HepG2 (cell line): ENCODE data around the gene TAF6L. TPM values are rescaled to one million over a fixed set of nuclear protein-coding genes. Genes with fewer than 3 reads are reported as not detected.

Experiments used
- BHLHE40 ChIP-seq: IDR thresholded peaks from 2 replicates; pipeline ENCODE4 v1.6.1; 2011; ENCODE audit warnings: low read length, improper control_type of control experiment
- HMG20A ChIP-seq: IDR thresholded peaks from 2 replicates; pipeline ENCODE4 v1.6.1; 2016; ENCODE audit warnings: borderline replicate concordance
- IKZF1 ChIP-seq: fragments of 450-650 bp; IDR thresholded peaks from 2 replicates; pipeline ENCODE4 v1.7.1; 2016
- KMT2B ChIP-seq: IDR thresholded peaks from 2 replicates; pipeline ENCODE4 v1.6.1; 2016; ENCODE audit warnings: missing genetic modification reagents, missing compliant biosample characterization
- SKIL ChIP-seq: sonication (generic); formaldehyde crosslinking; IDR thresholded peaks from 2 replicates; pipeline ENCODE4 v1.8.0; 2022; ENCODE audit warnings: missing genetic modification reagents, mild to moderate bottlenecking, moderate library complexity, borderline replicate concordance
- TARDBP ChIP-seq: sonication (generic); formaldehyde crosslinking; IDR thresholded peaks from 2 replicates; pipeline ENCODE4 v1.8.0; 2022; ENCODE audit warnings: mild to moderate bottlenecking, missing genetic modification reagents
- ZNF160 ChIP-seq: sonication (generic); formaldehyde crosslinking; IDR thresholded peaks from 2 replicates; pipeline ENCODE4 v1.8.0; 2022; ENCODE audit warnings: mild to moderate bottlenecking, inconsistent platforms, missing genetic modification reagents
- ZNF282 ChIP-seq: fragments of 450-650 bp; IDR thresholded peaks from 2 replicates; pipeline ENCODE4 v1.6.1; 2018; ENCODE audit not compliant: partially characterized antibody
- ZNF691 ChIP-seq: sonication (generic); formaldehyde crosslinking; IDR thresholded peaks from 2 replicates; pipeline ENCODE4 v1.4.0; 2020; ENCODE audit warnings: missing genetic modification reagents, low read depth, mild to moderate bottlenecking, borderline replicate concordance
- ZNF709 ChIP-seq: sonication (generic); formaldehyde crosslinking; IDR thresholded peaks from 2 replicates; pipeline ENCODE4 v1.5.0; 2020; ENCODE audit warnings: mild to moderate bottlenecking, missing genetic modification reagents
- polyA plus RNA-seq, 8 experiments: library from polyadenylated mRNA; depleted of rRNA in 3 of 8; stranded (reverse) in 7 of 8; unstranded in 1 of 8; fragments of >200 nt; fragmentation: Illumina TruSeq in 4 of 8; extraction: Trizol in 4 of 8; gene quantifications; 2 replicates each; pipeline versions ENCODE4 v1.2.1 to v1.2.3, GENCODE V29; 2011 to 2016; ENCODE audit warnings: low read depth in 4 of 8, missing spikeins in 1 of 8, mixed read lengths in 1 of 8; ENCODE audit not compliant: insufficient read depth in 1 of 8
- total RNA-seq, 5 experiments: library from RNA; depleted of rRNA; stranded (reverse); fragments of >200 nt; fragmentation: Illumina TruSeq; extraction: Trizol; gene quantifications; 2 replicates each; pipeline ENCODE4 v1.2.3, GENCODE V29; 2016; ENCODE audit warnings: low read depth in 1 of 5
- TF ChIP-seq, protein P1 (sequence below): sonication (generic); formaldehyde crosslinking; IDR thresholded peaks from 2 replicates; pipeline ENCODE4 v1.5.1; 2020; ENCODE audit warnings: mild to moderate bottlenecking, missing genetic modification reagents, moderate library complexity
- TF ChIP-seq, protein P2 (sequence below): sonication (generic); formaldehyde crosslinking; IDR thresholded peaks from 2 replicates; pipeline ENCODE4 v1.4.0; 2020; ENCODE audit warnings: mild to moderate bottlenecking, missing genetic modification reagents
- TF ChIP-seq, protein P3 (sequence below): fragments of 450-650 bp; IDR thresholded peaks from 2 replicates; pipeline ENCODE4 v1.6.1; 2017
- TF ChIP-seq, protein P4 (sequence below): sonication (generic); formaldehyde crosslinking; conservative IDR thresholded peaks from 2 replicates; pipeline ENCODE4 v1.4.0; 2020; ENCODE audit warnings: missing genetic modification reagents
- TF ChIP-seq, protein P5 (sequence below): sonication (generic); formaldehyde crosslinking; IDR thresholded peaks from 2 replicates; pipeline ENCODE4 v1.8.0; 2022; ENCODE audit warnings: missing genetic modification reagents, mild to moderate bottlenecking, borderline replicate concordance

Gene TAF6L
- total and polyA plus RNA-seq, 2 of the 13 experiments (the other 11 are each of a cell fraction or from before 2014, with no cell fraction given) = 12.6 to 19.4 TPM

GRCh38 chr11:62831520-62832335 lies 60.5 kb downstream of the TAF6L start, which contains the start of gene STX5 (continued):
- TF ChIP-seq, protein P1, sequence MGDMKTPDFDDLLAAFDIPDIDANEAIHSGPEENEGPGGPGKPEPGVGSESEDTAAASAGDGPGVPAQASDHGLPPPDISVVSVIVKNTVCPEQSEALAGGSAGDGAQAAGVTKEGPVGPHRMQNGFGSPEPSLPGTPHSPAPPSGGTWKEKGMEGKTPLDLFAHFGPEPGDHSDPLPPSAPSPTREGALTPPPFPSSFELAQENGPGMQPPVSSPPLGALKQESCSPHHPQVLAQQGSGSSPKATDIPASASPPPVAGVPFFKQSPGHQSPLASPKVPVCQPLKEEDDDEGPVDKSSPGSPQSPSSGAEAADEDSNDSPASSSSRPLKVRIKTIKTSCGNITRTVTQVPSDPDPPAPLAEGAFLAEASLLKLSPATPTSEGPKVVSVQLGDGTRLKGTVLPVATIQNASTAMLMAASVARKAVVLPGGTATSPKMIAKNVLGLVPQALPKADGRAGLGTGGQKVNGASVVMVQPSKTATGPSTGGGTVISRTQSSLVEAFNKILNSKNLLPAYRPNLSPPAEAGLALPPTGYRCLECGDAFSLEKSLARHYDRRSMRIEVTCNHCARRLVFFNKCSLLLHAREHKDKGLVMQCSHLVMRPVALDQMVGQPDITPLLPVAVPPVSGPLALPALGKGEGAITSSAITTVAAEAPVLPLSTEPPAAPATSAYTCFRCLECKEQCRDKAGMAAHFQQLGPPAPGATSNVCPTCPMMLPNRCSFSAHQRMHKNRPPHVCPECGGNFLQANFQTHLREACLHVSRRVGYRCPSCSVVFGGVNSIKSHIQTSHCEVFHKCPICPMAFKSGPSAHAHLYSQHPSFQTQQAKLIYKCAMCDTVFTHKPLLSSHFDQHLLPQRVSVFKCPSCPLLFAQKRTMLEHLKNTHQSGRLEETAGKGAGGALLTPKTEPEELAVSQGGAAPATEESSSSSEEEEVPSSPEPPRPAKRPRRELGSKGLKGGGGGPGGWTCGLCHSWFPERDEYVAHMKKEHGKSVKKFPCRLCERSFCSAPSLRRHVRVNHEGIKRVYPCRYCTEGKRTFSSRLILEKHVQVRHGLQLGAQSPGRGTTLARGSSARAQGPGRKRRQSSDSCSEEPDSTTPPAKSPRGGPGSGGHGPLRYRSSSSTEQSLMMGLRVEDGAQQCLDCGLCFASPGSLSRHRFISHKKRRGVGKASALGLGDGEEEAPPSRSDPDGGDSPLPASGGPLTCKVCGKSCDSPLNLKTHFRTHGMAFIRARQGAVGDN (CRISPR knock-in tag) = peak; percentile 60
- peak; percentile 69; the same call in 1 of the 2 replicates for TF ChIP-seq ZNF709 (CRISPR knock-in tag)
- no peak for TF ChIP-seq IKZF1
- TF ChIP-seq, protein P2, sequence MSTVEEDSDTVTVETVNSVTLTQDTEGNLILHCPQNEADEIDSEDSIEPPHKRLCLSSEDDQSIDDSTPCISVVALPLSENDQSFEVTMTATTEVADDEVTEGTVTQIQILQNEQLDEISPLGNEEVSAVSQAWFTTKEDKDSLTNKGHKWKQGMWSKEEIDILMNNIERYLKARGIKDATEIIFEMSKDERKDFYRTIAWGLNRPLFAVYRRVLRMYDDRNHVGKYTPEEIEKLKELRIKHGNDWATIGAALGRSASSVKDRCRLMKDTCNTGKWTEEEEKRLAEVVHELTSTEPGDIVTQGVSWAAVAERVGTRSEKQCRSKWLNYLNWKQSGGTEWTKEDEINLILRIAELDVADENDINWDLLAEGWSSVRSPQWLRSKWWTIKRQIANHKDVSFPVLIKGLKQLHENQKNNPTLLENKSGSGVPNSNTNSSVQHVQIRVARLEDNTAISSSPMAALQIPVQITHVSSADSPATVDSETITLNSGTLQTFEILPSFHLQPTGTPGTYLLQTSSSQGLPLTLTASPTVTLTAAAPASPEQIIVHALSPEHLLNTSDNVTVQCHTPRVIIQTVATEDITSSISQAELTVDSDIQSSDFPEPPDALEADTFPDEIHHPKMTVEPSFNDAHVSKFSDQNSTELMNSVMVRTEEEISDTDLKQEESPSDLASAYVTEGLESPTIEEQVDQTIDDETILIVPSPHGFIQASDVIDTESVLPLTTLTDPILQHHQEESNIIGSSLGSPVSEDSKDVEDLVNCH (CRISPR knock-in tag) = 0 out of 2 replicates have a peak, but pooled peaks have one; percentile 50
- no peak for TF ChIP-seq ZNF282
- no peak for TF ChIP-seq ZNF691 (CRISPR knock-in tag)
- TF ChIP-seq HMG20A (CRISPR knock-in tag) = no peak
- peak; percentile 53 for TF ChIP-seq KMT2B (CRISPR knock-in tag)
- TF ChIP-seq SKIL (CRISPR knock-in tag) = no peak
- TF ChIP-seq, protein P3, sequence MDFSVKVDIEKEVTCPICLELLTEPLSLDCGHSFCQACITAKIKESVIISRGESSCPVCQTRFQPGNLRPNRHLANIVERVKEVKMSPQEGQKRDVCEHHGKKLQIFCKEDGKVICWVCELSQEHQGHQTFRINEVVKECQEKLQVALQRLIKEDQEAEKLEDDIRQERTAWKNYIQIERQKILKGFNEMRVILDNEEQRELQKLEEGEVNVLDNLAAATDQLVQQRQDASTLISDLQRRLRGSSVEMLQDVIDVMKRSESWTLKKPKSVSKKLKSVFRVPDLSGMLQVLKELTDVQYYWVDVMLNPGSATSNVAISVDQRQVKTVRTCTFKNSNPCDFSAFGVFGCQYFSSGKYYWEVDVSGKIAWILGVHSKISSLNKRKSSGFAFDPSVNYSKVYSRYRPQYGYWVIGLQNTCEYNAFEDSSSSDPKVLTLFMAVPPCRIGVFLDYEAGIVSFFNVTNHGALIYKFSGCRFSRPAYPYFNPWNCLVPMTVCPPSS = no peak
- TF ChIP-seq ZNF160 (CRISPR knock-in tag) = no peak
- TF ChIP-seq, protein P4, sequence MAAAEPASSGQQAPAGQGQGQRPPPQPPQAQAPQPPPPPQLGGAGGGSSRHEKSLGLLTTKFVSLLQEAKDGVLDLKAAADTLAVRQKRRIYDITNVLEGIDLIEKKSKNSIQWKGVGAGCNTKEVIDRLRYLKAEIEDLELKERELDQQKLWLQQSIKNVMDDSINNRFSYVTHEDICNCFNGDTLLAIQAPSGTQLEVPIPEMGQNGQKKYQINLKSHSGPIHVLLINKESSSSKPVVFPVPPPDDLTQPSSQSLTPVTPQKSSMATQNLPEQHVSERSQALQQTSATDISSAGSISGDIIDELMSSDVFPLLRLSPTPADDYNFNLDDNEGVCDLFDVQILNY (CRISPR knock-in tag) = no peak
- TF ChIP-seq TARDBP (CRISPR knock-in tag) = no peak; the same call in 1 of the 2 replicates
- TF ChIP-seq, protein P5, sequence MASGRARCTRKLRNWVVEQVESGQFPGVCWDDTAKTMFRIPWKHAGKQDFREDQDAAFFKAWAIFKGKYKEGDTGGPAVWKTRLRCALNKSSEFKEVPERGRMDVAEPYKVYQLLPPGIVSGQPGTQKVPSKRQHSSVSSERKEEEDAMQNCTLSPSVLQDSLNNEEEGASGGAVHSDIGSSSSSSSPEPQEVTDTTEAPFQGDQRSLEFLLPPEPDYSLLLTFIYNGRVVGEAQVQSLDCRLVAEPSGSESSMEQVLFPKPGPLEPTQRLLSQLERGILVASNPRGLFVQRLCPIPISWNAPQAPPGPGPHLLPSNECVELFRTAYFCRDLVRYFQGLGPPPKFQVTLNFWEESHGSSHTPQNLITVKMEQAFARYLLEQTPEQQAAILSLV (CRISPR knock-in tag) = no peak
- TF ChIP-seq BHLHE40 = no peak
